Measurements from ENCODE around the gene ALOX15B. TPM values are rescaled to one million over a fixed set of nuclear protein-coding genes. Genes with fewer than 3 reads are reported as not detected.

Gene ALOX15B
- polyA plus RNA-seq, 4 donors = 0.31 to 2.0 (median 1.2) TPM

DNA sequence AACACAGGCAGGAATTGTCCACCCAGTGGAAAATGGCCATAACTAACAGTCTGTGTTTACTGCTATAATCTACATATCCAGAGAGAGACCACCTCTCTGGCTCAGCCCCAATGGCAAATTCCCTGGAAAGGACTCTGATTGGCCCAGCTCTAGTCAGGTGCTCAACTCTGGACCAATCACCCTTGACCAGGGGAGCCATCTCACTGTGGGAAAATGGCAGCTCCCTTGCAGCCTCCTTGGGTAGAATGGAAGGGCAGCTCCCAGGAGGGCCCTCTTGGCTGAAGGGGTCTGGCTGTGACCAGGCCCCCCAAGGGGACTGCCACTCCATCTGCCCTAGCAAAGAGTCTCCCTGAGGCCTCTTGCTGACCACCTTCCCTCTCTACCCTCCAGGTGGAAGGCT, 3.1 kb downstream of the ALOX15B start:
- no peak overlapping the region for H3K27ac ChIP-seq (ENCODE audit: low read depth in 1 of 3, low read length in 2 of 3)
- H3K36me3 ChIP-seq (ENCODE audit: control insufficient read depth in 3 of 3, insufficient read depth in 2 of 3, low read depth in 1 of 3, low read length in 3 of 3) = no peaks in the 10 kb centered on the region
- H3K4me1 ChIP-seq (ENCODE audit: control insufficient read depth in 3 of 3, insufficient read depth in 2 of 3, low read depth in 1 of 3, low read length in 2 of 3) = peaks cover 0 to 15% (median 0%) of the 10 kb centered on the region in 3 donors
- DNase-seq = no peak
- peaks cover 0 to 4% of the 10 kb centered on the region in 2 donors for H3K9me3 ChIP-seq (ENCODE audit: control insufficient read depth in 2 of 2, insufficient read depth in 1 of 2, low read depth in 1 of 2, low read length in 1 of 2)
- H3K27me3 ChIP-seq (ENCODE audit: control insufficient read depth in 3 of 3, insufficient read depth in 3 of 3, low read length in 3 of 3) = peaks cover 0 to 14% (median 4%) of the 10 kb centered on the region in 3 donors
- H3K4me3 ChIP-seq (ENCODE audit: low read depth in 1 of 3, low read length in 3 of 3) = no peak overlapping the region
- no peak for FAIRE-seq

DNA sequence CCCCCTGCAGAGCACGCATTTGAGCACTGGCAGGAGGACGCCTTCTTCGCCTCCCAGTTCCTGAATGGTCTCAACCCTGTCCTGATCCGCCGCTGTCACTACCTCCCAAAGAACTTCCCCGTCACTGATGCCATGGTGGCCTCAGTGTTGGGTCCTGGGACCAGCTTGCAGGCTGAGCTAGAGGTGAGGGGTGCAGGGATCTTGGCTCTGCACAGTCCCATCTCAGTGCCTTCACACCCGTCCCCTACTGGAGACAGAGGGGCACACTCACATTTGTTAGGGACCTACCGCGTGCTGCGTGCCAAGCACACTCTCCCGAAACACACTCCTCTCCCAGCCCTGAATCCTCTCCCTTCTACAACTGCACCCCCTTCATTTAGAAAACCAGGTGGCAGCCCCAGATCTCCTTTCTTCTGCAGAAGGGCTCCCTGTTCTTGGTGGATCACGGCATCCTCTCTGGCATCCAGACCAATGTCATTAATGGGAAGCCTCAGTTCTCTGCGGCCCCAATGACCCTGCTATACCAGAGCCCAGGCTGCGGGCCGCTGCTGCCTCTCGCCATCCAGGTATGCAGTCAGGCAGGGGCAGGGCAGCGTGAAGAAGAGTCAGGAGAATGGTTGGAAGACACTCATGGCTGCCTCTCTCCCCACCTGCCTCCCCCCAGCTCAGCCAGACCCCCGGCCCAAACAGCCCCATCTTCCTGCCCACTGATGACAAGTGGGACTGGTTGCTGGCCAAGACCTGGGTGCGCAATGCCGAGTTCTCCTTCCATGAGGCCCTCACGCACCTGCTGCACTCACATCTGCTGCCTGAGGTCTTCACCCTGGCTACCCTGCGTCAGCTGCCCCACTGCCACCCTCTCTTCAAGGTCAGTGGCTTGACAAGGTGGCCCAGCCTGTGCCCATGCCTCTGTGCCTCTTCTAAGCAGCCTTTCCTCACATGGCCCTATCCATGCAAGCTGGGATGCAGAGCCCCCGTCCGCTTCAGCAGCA, 6.3 kb downstream of the ALOX15B start:
- Histone ChIP-seq H3K27me3 (ENCODE audit: control insufficient read depth in 3 of 3, insufficient read depth in 3 of 3, low read length in 3 of 3) (peaks cover 0 to 2% (median 0%) of the 10 kb centered on the region in 3 donors), H3K27ac (ENCODE audit: low read depth in 1 of 3, low read length in 2 of 3) (no peak overlapping the region), H3K36me3 (ENCODE audit: control insufficient read depth in 3 of 3, insufficient read depth in 2 of 3, low read depth in 1 of 3, low read length in 3 of 3) (no peaks in the 10 kb centered on the region), H3K9me3 (ENCODE audit: control insufficient read depth in 2 of 2, insufficient read depth in 1 of 2, low read depth in 1 of 2, low read length in 1 of 2) (peaks cover 0 to 2% of the 10 kb centered on the region in 2 donors), H3K4me3 (ENCODE audit: low read depth in 1 of 3, low read length in 3 of 3) (no peak overlapping the region), H3K4me1 (ENCODE audit: control insufficient read depth in 3 of 3, insufficient read depth in 2 of 3, low read depth in 1 of 3, low read length in 2 of 3) (peaks cover 0 to 3% (median 0%) of the 10 kb centered on the region in 3 donors)
- DNase-seq (no peak), FAIRE-seq (no peak)
- 83 to 85% (median 83%) methylated on average over 22 to 24 of the region's 24 CpGs for WGBS, 3 donors

DNA sequence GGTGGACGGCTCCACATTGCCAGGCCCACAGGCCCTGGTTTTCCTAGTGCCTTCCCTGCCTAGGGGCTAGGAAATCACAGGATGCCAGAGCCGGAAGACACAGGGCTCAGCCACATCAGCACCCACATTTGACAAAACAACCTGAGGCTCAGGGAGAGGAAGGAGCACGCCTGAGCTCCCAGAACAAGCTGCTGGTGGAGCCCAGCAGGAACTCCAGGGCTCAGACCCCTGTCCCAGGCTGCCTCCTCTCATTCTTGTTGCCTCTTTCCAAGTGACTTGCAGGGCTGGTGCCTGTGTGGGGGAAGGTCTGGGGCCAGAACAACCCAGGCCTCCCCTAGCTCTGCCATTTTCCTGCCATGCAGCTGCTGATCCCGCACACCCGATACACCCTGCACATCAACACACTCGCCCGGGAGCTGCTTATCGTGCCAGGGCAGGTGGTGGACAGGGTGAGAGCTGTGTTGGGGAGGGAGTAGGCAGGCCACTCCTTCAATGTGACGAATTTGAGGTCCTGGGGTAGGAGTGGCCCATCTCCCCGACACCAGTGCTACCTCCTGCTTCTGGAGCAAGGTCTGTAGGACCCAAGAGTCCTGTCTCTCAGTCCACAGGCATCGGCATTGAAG, 7.6 kb downstream of the ALOX15B start:
- Histone ChIP-seq H3K27me3 (ENCODE audit: control insufficient read depth in 3 of 3, insufficient read depth in 3 of 3, low read length in 3 of 3) (peaks cover 0 to 2% (median 0%) of the 10 kb centered on the region in 3 donors), H3K9me3 (ENCODE audit: control insufficient read depth in 2 of 2, insufficient read depth in 1 of 2, low read depth in 1 of 2, low read length in 1 of 2) (no peaks in the 10 kb centered on the region), H3K4me1 (ENCODE audit: control insufficient read depth in 3 of 3, insufficient read depth in 2 of 3, low read depth in 1 of 3, low read length in 2 of 3) (no peaks in the 10 kb centered on the region), H3K36me3 (ENCODE audit: control insufficient read depth in 3 of 3, insufficient read depth in 2 of 3, low read depth in 1 of 3, low read length in 3 of 3) (no peaks in the 10 kb centered on the region), H3K4me3 (ENCODE audit: low read depth in 1 of 3, low read length in 3 of 3) (no peak overlapping the region), H3K27ac (ENCODE audit: low read depth in 1 of 3, low read length in 2 of 3) (no peak overlapping the region)
- no peak for DNase-seq
- 59 to 85% (median 62%) methylated on average over 11 of the region's 11 CpGs for WGBS, 3 donors
- FAIRE-seq = no peak

DNA sequence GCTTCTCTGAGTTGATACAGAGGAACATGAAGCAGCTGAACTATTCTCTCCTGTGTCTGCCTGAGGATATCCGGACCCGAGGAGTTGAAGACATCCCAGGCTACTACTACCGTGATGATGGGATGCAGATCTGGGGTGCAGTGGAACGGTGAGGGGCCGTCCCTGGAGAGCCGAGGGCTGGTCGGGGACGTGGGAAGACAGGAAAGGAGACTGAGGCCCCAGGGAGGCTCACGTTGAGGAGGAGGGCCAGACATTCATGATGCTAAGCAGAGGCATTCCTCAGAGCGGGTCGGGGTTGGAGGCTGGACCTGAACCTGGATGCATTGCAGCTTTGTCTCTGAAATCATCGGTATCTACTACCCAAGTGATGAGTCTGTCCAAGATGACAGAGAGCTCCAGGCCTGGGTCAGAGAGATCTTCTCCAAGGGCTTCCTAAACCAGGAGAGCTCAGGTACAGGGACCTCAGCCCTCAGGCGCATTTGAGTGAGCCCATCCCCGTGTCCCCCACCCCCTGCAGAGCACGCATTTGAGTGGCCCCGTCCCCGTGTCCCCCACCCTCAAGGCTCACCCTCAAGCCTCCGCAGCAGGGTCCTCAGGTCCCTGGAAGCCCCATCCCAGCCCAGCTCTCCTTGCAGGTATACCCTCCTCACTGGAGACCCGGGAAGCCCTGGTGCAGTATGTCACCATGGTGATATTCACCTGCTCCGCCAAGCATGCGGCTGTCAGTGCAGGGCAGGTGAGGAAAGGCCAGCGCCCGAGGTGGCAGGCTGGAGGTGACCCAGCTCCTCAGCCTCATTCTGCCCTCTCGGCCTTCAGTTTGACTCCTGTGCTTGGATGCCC, 8.3 kb downstream of the ALOX15B start:
- 76 to 84% (median 83%) methylated on average over 23 to 24 of the region's 24 CpGs for whole genome bisulfite sequencing, 3 donors
- Histone ChIP-seq H3K4me3 (ENCODE audit: low read depth in 1 of 3, low read length in 3 of 3) (no peak overlapping the region), H3K27me3 (ENCODE audit: control insufficient read depth in 3 of 3, insufficient read depth in 3 of 3, low read length in 3 of 3) (peaks cover 0 to 2% (median 0%) of the 10 kb centered on the region in 3 donors), H3K4me1 (ENCODE audit: control insufficient read depth in 3 of 3, insufficient read depth in 2 of 3, low read depth in 1 of 3, low read length in 2 of 3) (no peaks in the 10 kb centered on the region), H3K36me3 (ENCODE audit: control insufficient read depth in 3 of 3, insufficient read depth in 2 of 3, low read depth in 1 of 3, low read length in 3 of 3) (no peaks in the 10 kb centered on the region), H3K27ac (ENCODE audit: low read depth in 1 of 3, low read length in 2 of 3) (no peak overlapping the region), H3K9me3 (ENCODE audit: control insufficient read depth in 2 of 2, insufficient read depth in 1 of 2, low read depth in 1 of 2, low read length in 1 of 2) (no peaks in the 10 kb centered on the region)
- no peak for DNase-seq
- FAIRE-seq = no peak

DNA sequence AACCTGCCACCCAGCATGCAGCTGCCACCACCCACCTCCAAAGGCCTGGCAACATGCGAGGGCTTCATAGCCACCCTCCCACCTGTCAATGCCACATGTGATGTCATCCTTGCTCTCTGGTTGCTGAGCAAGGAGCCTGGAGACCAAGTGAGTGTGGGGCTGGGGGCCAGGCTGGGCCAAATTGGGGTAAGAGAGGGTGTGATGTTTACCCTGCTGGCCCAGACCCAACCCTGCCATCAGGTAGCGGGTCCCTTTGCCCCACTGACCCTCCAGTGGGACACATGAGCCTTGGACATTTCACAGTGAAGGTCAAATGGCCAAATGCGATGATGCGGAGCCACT, 8.9 kb downstream of the ALOX15B start:
- H3K27me3 ChIP-seq (ENCODE audit: control insufficient read depth in 3 of 3, insufficient read depth in 3 of 3, low read length in 3 of 3) = peaks cover 0 to 2% (median 0%) of the 10 kb centered on the region in 3 donors
- H3K9me3 ChIP-seq (ENCODE audit: control insufficient read depth in 2 of 2, insufficient read depth in 1 of 2, low read depth in 1 of 2, low read length in 1 of 2) = no peaks in the 10 kb centered on the region
- H3K4me1 ChIP-seq (ENCODE audit: control insufficient read depth in 3 of 3, insufficient read depth in 2 of 3, low read depth in 1 of 3, low read length in 2 of 3) = no peaks in the 10 kb centered on the region
- FAIRE-seq (no peak), DNase-seq (no peak)
- no peaks in the 10 kb centered on the region for H3K36me3 ChIP-seq (ENCODE audit: control insufficient read depth in 3 of 3, insufficient read depth in 2 of 3, low read depth in 1 of 3, low read length in 3 of 3)
- H3K4me3 ChIP-seq (ENCODE audit: low read depth in 1 of 3, low read length in 3 of 3) = no peak overlapping the region
- WGBS, 3 donors = 71 to 90% (median 85%) methylated on average over 4 of the region's 4 CpGs
- no peak overlapping the region for H3K27ac ChIP-seq (ENCODE audit: low read depth in 1 of 3, low read length in 2 of 3)

DNA sequence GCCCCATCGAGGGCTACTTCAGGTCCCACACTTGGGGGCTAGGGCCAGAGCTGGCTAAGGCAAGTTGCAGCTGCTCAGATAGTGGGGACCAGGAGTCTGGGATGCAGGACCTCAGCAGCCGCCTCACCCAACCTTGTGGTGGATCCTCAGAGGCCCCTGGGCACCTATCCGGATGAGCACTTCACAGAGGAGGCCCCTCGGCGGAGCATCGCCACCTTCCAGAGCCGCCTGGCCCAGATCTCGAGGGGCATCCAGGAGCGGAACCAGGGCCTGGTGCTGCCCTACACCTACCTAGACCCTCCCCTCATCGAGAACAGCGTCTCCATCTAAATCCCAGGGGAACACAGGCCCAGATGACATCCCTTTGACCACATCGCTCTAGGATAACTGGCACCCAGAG, 9.4 kb downstream of the ALOX15B start:
- Histone ChIP-seq H3K27ac (ENCODE audit: low read depth in 1 of 3, low read length in 2 of 3) (no peak overlapping the region), H3K4me1 (ENCODE audit: control insufficient read depth in 3 of 3, insufficient read depth in 2 of 3, low read depth in 1 of 3, low read length in 2 of 3) (no peaks in the 10 kb centered on the region), H3K27me3 (ENCODE audit: control insufficient read depth in 3 of 3, insufficient read depth in 3 of 3, low read length in 3 of 3) (peaks cover 0 to 2% (median 0%) of the 10 kb centered on the region in 3 donors), H3K36me3 (ENCODE audit: control insufficient read depth in 3 of 3, insufficient read depth in 2 of 3, low read depth in 1 of 3, low read length in 3 of 3) (no peaks in the 10 kb centered on the region), H3K4me3 (ENCODE audit: low read depth in 1 of 3, low read length in 3 of 3) (no peak overlapping the region), H3K9me3 (ENCODE audit: control insufficient read depth in 2 of 2, insufficient read depth in 1 of 2, low read depth in 1 of 2, low read length in 1 of 2) (no peaks in the 10 kb centered on the region)
- no peak for FAIRE-seq
- no peak for DNase-seq
- 90% methylated on average over 12 of the region's 12 CpGs for WGBS, 3 donors

DNA sequence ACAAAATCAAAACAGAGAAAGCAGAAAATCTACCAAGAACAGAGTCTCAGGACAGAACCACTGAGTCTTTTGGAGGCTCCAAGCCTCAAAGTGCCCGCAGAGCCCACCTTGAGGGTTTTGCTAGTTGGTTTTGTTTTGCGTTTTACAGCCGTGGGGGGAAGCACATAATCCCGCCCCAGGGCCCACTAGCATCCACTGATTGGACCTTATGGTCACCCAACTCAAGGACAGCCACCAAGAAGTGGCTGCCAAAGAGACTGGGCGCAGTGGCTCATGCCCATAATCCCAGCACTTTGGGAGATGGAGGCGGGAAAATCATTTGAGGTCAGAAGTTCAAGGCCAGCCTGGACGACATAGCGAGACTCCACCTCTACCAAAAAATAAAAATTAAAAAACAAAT, 9.9 kb downstream of the ALOX15B start:
- Histone ChIP-seq H3K9me3 (ENCODE audit: control insufficient read depth in 2 of 2, insufficient read depth in 1 of 2, low read depth in 1 of 2, low read length in 1 of 2) (no peaks in the 10 kb centered on the region), H3K4me1 (ENCODE audit: control insufficient read depth in 3 of 3, insufficient read depth in 2 of 3, low read depth in 1 of 3, low read length in 2 of 3) (no peaks in the 10 kb centered on the region), H3K27me3 (ENCODE audit: control insufficient read depth in 3 of 3, insufficient read depth in 3 of 3, low read length in 3 of 3) (peaks cover 0 to 2% (median 0%) of the 10 kb centered on the region in 3 donors), H3K4me3 (ENCODE audit: low read depth in 1 of 3, low read length in 3 of 3) (no peak overlapping the region), H3K36me3 (ENCODE audit: control insufficient read depth in 3 of 3, insufficient read depth in 2 of 3, low read depth in 1 of 3, low read length in 3 of 3) (no peaks in the 10 kb centered on the region), H3K27ac (ENCODE audit: low read depth in 1 of 3, low read length in 2 of 3) (no peak overlapping the region)
- WGBS, 3 donors = 66 to 86% (median 72%) methylated on average over 8 of the region's 8 CpGs
- DNase-seq (no peak), FAIRE-seq (no peak)

DNA sequence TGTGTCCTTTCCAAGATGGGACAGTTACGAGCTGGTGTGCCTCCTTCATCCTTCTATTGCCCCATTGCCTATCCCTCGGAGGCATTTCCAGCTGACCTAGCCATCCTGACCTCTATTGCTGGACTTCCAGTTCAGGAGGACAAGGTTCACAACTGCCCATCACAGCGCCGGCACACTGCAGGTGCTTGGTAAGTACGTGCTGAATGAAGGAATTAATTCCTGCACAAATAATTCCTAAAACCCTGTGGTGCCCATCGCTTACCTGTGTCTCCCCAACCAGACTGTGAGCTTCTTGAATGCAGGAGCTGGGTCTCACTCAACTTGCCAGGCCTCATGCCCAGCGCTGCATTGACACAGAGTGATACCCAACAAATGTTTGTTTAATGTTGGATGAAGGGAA, 13.0 kb downstream of the ALOX15B start:
- H3K4me1 ChIP-seq (ENCODE audit: control insufficient read depth in 3 of 3, insufficient read depth in 2 of 3, low read depth in 1 of 3, low read length in 2 of 3) = peaks cover 0 to 14% (median 2%) of the 10 kb centered on the region in 3 donors
- 70 to 90% (median 74%) methylated on average over 7 of the region's 7 CpGs for WGBS, 3 donors
- H3K4me3 ChIP-seq (ENCODE audit: low read depth in 1 of 3, low read length in 3 of 3) = no peak overlapping the region
- H3K36me3 ChIP-seq (ENCODE audit: control insufficient read depth in 3 of 3, insufficient read depth in 2 of 3, low read depth in 1 of 3, low read length in 3 of 3) = no peaks in the 10 kb centered on the region
- FAIRE-seq (no peak), DNase-seq (no peak)
- no peaks in the 10 kb centered on the region for H3K9me3 ChIP-seq (ENCODE audit: control insufficient read depth in 2 of 2, insufficient read depth in 1 of 2, low read depth in 1 of 2, low read length in 1 of 2)
- H3K27me3 ChIP-seq (ENCODE audit: control insufficient read depth in 3 of 3, insufficient read depth in 3 of 3, low read length in 3 of 3) = no peaks in the 10 kb centered on the region
- no peak overlapping the region for H3K27ac ChIP-seq (ENCODE audit: low read depth in 1 of 3, low read length in 2 of 3)
